ENCODE results near the gene CASP4. TPM values are rescaled to one million over a fixed set of nuclear protein-coding genes. Genes with fewer than 3 reads are reported as not detected.
"Not testable (repeated sequence)": the region's sequence is repeated elsewhere in the genome, so short reads cannot be mapped to it uniquely, and the experiment has no call there.

Gene CASP4
- total and polyA plus RNA-seq, 2 experiments from 2014 or later, result 0.78 TPM; not detected in 1

- TF ChIP-seq CTCF (IDR thresholded peaks at IDR 0.05; ENCODE audit: low read depth, low read length), result no peak
- Histone ChIP-seq H3K27ac (no peak overlapping the region), H3K36me3 (no peaks in the 10 kb centered on the region), H3K9me3 (ENCODE audit: low read depth) (no peaks in the 10 kb centered on the region), H3K4me3 (no peak overlapping the region), H3K27me3 (no peaks in the 10 kb centered on the region), H3K4me1 (ENCODE audit: low read depth) (peaks cover 6% of the 10 kb centered on the region)
- DNase-seq (ENCODE audit: low read depth in 1 of 2, low spot score in 1 of 2), result peak in 1 of 2 donors; percentile 56
These were observed 11.1 kb downstream of the CASP4 start for GRCh38 chr11:104957280-104957679.

- Histone ChIP-seq H3K9me3 (ENCODE audit: low read depth) (no peaks in the 10 kb centered on the region), H3K27ac (no peak overlapping the region), H3K27me3 (no peaks in the 10 kb centered on the region), H3K4me3 (no peak overlapping the region), H3K4me1 (ENCODE audit: low read depth) (peaks cover 6% of the 10 kb centered on the region), H3K36me3 (no peaks in the 10 kb centered on the region)
- peak in 1 of 2 donors; percentile 10 for DNase-seq (ENCODE audit: low read depth in 1 of 2, low spot score in 1 of 2)
- no peak for TF ChIP-seq CTCF (IDR thresholded peaks at IDR 0.05; ENCODE audit: low read depth, low read length)
These were observed 11.8 kb downstream of the CASP4 start for GRCh38 chr11:104956528-104956927.

- Histone ChIP-seq H3K4me3 (no peak overlapping the region), H3K27ac (no peak overlapping the region), H3K27me3 (no peaks in the 10 kb centered on the region), H3K36me3 (no peaks in the 10 kb centered on the region), H3K4me1 (ENCODE audit: low read depth) (no peaks in the 10 kb centered on the region), H3K9me3 (ENCODE audit: low read depth) (no peaks in the 10 kb centered on the region)
- DNase-seq (ENCODE audit: low read depth in 1 of 2, low spot score in 1 of 2), result peak in 1 of 2 donors; percentile 64
- peak; percentile 51 for TF ChIP-seq CTCF (IDR thresholded peaks at IDR 0.05; ENCODE audit: low read depth, low read length)
These were observed 21.5 kb downstream of the CASP4 start for GRCh38 chr11:104946907-104947306.

GRCh38 chr11:104944076-104944475, 24.3 kb downstream of the CASP4 start:
- TF ChIP-seq CTCF (IDR thresholded peaks at IDR 0.05; ENCODE audit: low read depth, low read length), result no peak
- H3K27me3 ChIP-seq, result no peaks in the 10 kb centered on the region
- H3K36me3 ChIP-seq, result no peaks in the 10 kb centered on the region
- H3K9me3 ChIP-seq (ENCODE audit: low read depth), result no peaks in the 10 kb centered on the region
- H3K4me1 ChIP-seq (ENCODE audit: low read depth), result no peaks in the 10 kb centered on the region
- no peak overlapping the region for H3K27ac ChIP-seq
- H3K4me3 ChIP-seq, result no peak overlapping the region
- no peak for DNase-seq (ENCODE audit: low read depth in 1 of 2, low spot score in 1 of 2)

- Histone ChIP-seq H3K4me1 (ENCODE audit: low read depth) (no peaks in the 10 kb centered on the region), H3K27ac (no peak overlapping the region), H3K9me3 (ENCODE audit: low read depth) (no peaks in the 10 kb centered on the region), H3K4me3 (no peak overlapping the region), H3K27me3 (no peaks in the 10 kb centered on the region), H3K36me3 (no peaks in the 10 kb centered on the region)
- DNase-seq (ENCODE audit: low read depth in 1 of 2, low spot score in 1 of 2), result no peak
- TF ChIP-seq CTCF (IDR thresholded peaks at IDR 0.05; ENCODE audit: low read depth, low read length), result no peak
These were observed 24.8 kb downstream of the CASP4 start for GRCh38 chr11:104943561-104943960.

GRCh38 chr11:104934594-104934993, 33.8 kb downstream of the CASP4 start:
- no peak for DNase-seq (ENCODE audit: low read depth in 1 of 2, low spot score in 1 of 2)
- H3K4me1 ChIP-seq (ENCODE audit: low read depth), result no peaks in the 10 kb centered on the region
- no peak for TF ChIP-seq CTCF (IDR thresholded peaks at IDR 0.05; ENCODE audit: low read depth, low read length)
- H3K4me3 ChIP-seq, result no peak overlapping the region
- H3K36me3 ChIP-seq, result no peaks in the 10 kb centered on the region
- H3K27me3 ChIP-seq, result no peaks in the 10 kb centered on the region
- no peak overlapping the region for H3K27ac ChIP-seq
- no peaks in the 10 kb centered on the region for H3K9me3 ChIP-seq (ENCODE audit: low read depth)

- H3K4me1 ChIP-seq (ENCODE audit: low read depth); DNase-seq (ENCODE audit: low read depth in 1 of 2, low spot score in 1 of 2); H3K4me3 ChIP-seq; H3K9me3 ChIP-seq (ENCODE audit: low read depth); H3K27me3 ChIP-seq; H3K36me3 ChIP-seq; H3K27ac ChIP-seq: not testable (repeated sequence)
These were observed 34.3 kb downstream of the CASP4 start for GRCh38 chr11:104934073-104934472.

All from cardiac muscle cell (in vitro differentiated cells and primary cell).